GM21786 (cell line): ENCODE results near the gene CNTNAP2.
"Not testable (repeated sequence)": the region's sequence is repeated elsewhere in the genome, so short reads cannot be mapped to it uniquely, and the experiment has no call there.

ENCODE experiments used
- ATAC-seq: cut with Tn5 transposase; IDR thresholded peaks from one replicate; pipeline ENCODE4 v1.9.1; 2021; ENCODE audit not compliant: unreplicated experiment

Gene CNTNAP2

GRCh38 chr7:147674705-147675104, 1558.1 kb downstream of the CNTNAP2 start:
- no peak for ATAC-seq

- no peak for ATAC-seq
These were observed 1562.3 kb downstream of the CNTNAP2 start for GRCh38 chr7:147678943-147679342.

GRCh38 chr7:147681530-147681929, 1564.9 kb downstream of the CNTNAP2 start:
- no peak for ATAC-seq

DNA sequence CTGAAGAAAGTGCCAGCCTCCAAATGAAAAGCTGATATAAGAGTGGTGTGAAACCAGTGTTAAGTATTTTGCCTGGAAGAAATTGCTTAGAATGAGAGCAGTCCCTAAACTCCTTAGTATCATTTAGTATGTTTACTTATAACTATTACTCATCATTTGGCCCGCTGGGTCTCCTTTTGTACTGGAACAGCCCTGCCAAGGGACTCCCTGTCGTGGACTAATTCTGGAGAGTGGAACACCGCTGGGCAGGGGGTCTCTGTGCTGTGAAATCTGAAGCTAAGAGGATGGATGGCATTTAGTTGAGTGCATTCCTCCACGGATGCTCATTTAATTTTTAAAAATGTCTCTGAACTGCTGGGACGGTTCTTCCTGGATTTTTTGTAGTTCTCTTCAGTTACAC, 1584.1 kb downstream of the CNTNAP2 start:
- no peak for ATAC-seq

DNA sequence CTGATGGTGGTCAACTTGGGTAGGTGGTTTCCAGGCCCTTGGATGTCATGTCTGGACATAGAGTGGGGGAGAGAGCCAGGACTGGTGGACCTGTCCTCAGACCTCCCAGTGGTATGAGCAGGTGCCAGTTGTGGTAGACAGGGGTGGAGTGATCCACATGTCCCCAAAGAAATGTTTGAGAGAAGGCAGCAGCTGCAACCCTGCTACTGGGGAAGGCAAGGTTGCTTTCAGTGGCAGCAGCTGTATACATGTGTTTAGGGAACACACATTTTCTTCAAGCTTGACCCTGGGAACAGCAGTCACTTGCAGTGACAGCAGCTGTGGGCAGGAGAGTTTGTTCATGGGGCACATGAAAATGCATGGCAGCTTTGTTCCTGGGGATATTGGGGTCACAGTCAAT, 1591.3 kb downstream of the CNTNAP2 start:
- ATAC-seq = no peak

GRCh38 chr7:147708871-147709270, 1592.3 kb downstream of the CNTNAP2 start:
- ATAC-seq = no peak

DNA sequence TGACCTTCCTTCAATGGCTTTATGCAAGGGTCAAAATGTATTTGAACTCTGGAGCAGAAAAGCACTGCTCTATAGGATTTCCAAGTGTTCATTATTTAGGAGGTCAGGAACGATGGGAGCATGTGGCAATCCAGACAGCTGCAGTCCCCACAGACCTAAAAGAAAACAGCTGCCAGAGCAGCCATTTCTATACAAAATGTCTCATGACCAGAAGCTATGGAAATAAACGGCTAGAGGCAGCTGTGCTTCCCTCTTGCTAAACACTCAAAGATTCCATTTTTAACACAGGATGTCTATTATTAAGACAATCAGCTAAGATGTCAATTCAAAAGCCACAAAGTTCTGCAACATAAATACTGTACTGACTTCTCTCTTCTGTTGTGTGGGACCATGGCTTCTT, 1594.8 kb downstream of the CNTNAP2 start:
- no peak for ATAC-seq

GRCh38 chr7:147721962-147722830, 1605.6 kb downstream of the CNTNAP2 start:
- no peak for ATAC-seq

GRCh38 chr7:147723536-147723935, 1606.9 kb downstream of the CNTNAP2 start:
- no peak for ATAC-seq

DNA sequence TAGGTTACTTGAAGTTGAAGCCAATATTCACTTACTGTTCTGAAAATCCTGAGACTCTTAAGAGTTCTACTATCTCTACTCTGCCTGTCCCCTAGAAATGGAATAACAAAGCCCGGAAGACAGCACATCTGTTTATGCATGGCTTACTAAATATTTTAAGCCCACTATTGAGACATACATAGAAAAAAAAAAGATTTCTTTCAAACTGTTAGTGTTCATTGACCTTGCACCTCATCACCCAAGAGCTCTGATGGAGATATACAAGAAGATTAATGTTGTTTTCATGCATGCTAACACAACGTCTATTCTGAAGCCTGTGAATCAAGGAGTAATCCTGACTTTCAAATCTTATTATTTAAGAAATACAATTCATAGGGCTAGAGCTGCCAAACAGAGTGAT, 1614.7 kb downstream of the CNTNAP2 start:
- ATAC-seq = no peak

- ATAC-seq = not testable (repeated sequence)
These were observed 1621.1 kb downstream of the CNTNAP2 start for GRCh38 chr7:147737559-147738214.

DNA sequence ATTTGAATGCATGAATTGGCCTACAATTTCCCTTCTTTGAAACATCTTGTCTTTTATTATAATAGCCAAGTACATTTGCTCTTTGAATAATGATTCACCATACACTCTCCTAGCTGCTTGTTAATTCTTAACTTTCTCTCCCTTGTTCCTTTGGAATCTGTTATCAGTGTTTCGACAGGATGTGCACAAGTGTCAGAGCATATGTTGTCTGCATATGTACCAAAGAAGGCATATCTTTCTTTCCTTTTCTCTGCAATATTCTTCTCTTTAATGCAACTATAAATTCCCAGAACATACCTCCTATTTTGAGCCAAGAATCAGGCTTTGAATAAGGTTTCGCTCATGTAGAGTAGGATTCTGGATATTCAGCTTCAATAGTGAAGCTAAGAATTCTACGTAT, 1625.7 kb downstream of the CNTNAP2 start:
- ATAC-seq = no peak

GRCh38 chr7:147756300-147756699, 1639.7 kb downstream of the CNTNAP2 start:
- no peak for ATAC-seq

DNA sequence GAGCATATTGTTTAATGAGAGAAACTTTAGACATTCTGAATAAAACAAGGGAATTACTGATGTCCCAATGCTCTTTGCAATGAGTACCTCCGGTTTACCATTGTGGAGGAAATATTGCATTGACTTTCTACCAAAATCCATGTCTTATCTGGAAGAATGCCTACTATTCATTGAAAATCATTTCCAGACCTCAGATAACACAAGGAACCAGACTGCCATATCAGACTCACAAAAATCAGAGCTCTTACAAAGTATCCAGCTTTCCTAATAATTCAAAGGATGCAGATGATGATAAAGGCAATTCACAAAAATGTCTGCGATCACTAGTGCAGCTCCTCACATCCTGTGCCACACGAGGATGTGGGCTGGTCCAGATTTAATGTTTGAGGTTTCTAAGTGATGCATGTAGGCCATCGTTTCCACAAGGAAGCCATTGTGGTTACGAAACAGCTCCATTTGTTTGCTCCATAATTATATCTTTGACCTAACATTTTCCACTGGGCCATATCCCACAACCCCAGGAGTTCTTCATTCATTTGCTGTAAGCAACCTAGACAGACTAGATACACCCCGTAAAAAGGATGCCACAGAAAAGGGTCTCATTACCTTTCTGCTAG, 1642.8 kb downstream of the CNTNAP2 start:
- ATAC-seq = no peak

GRCh38 chr7:147765301-147765700, 1648.7 kb downstream of the CNTNAP2 start:
- ATAC-seq = no peak

- no peak for ATAC-seq
These were observed 1654.7 kb downstream of the CNTNAP2 start for GRCh38 chr7:147771344-147771743.

GRCh38 chr7:147774461-147774860, 1657.9 kb downstream of the CNTNAP2 start:
- no peak for ATAC-seq

DNA sequence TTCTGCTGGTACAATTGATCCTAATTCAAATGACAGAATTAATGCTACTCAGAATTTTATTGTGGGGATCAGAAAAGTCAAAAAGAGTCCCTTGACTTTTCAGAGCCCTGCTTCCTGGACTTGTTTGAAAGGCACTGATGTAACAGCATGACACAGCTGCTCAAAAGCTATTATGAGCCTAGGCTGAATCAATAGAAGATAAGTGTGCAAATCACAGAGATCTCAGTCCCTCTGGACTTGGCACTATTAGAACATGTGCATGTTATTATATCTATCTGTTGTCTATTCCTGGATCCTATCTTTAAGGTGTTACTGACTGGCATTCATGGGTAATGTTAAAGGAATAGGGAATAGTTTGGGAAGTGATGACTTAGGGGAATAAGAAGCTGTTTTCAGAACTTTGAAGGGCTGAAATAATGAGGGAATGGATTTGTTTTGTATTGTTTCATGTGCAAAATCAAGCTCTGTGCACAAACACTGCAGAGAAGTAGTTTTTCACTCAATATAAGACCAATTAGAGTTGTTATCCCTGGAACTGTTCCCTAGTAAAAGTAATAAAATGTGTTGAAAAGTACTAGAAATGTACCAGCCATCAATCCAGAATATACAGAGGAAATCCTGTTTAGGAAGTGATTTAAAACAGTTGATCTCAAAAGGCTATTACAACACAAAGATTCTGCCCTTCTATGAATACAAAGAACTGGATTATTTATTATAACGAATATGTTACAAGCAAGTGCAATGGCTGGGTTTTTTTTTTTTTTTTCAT, 1659.1 kb downstream of the CNTNAP2 start:
- ATAC-seq = no peak

- ATAC-seq = no peak
These were observed 1660.7 kb downstream of the CNTNAP2 start for GRCh38 chr7:147777309-147777708.

GRCh38 chr7:147779949-147780348, 1663.3 kb downstream of the CNTNAP2 start:
- no peak for ATAC-seq

GRCh38 chr7:147796581-147796980, 1680.0 kb downstream of the CNTNAP2 start:
- no peak for ATAC-seq
